Measurements from ENCODE around the gene ZNF598. TPM values are rescaled to one million over a fixed set of nuclear protein-coding genes. Genes with fewer than 3 reads are reported as not detected.

The ZNF598 gene
- total and polyA plus RNA-seq, 2 of the 13 experiments (the other 11 are each of a cell fraction or from before 2014, with no cell fraction given): 13.5 to 14.2 TPM

- TF ChIP-seq SRSF4 (IDR thresholded peaks at IDR 0.05; ENCODE audit: low read depth, low read length, poor library complexity, severe bottlenecking) (no peak), ZNF10 (CRISPR knock-in tag; IDR thresholded peaks at IDR 0.05; ENCODE audit: borderline replicate concordance, low read depth) (no peak), ZNF451 (CRISPR knock-in tag; IDR thresholded peaks at IDR 0.05) (peak; percentile 89; the same call in 1 of the 2 replicates), KDM1A (CRISPR knock-in tag; IDR thresholded peaks at IDR 0.05) (no peak), NRL (CRISPR knock-in tag; IDR thresholded peaks at IDR 0.05; ENCODE audit: borderline replicate concordance) (no peak), STAG1 (CRISPR knock-in tag; IDR thresholded peaks at IDR 0.05) (peak; percentile 57), MED1 (CRISPR knock-in tag; IDR thresholded peaks at IDR 0.05) (peak; percentile 74), ZBTB7A (CRISPR knock-in tag; IDR thresholded peaks at IDR 0.05) (no peak), ZNF34 (CRISPR knock-in tag; IDR thresholded peaks at IDR 0.05; ENCODE audit: borderline replicate concordance) (no peak), ZNF562 (CRISPR knock-in tag; IDR thresholded peaks at IDR 0.05; ENCODE audit: borderline replicate concordance) (no peak), KDM4B (CRISPR knock-in tag; IDR thresholded peaks at IDR 0.05) (no peak), IKZF5 (CRISPR knock-in tag; IDR thresholded peaks at IDR 0.05) (peak; percentile 70; the same call in 1 of the 2 replicates), NR1H2 (CRISPR knock-in tag; IDR thresholded peaks at IDR 0.05; ENCODE audit: borderline replicate concordance, low read depth) (0 out of 2 replicates have a peak, but pooled peaks have one; percentile 13), TAF1 (CRISPR knock-in tag; IDR thresholded peaks at IDR 0.05) (peak; percentile 96), ZNF703 (CRISPR knock-in tag; IDR thresholded peaks at IDR 0.05; ENCODE audit: borderline replicate concordance) (no peak), DMTF1 (CRISPR knock-in tag; IDR thresholded peaks at IDR 0.05) (no peak), FIP1L1 (IDR thresholded peaks at IDR 0.05; ENCODE audit: borderline replicate concordance, insufficient read depth, low read depth, low read length) (no peak), ELF3 (CRISPR knock-in tag; IDR thresholded peaks at IDR 0.05) (peak; percentile 44), NFIB (CRISPR knock-in tag; IDR thresholded peaks at IDR 0.05; ENCODE audit: borderline replicate concordance) (no peak), ZNF292 (CRISPR knock-in tag; IDR thresholded peaks at IDR 0.05; ENCODE audit: borderline replicate concordance, low read depth) (no peak), RBAK (CRISPR knock-in tag; IDR thresholded peaks at IDR 0.05) (no peak), DMAP1 (CRISPR knock-in tag; IDR thresholded peaks at IDR 0.05) (peak; percentile 58; the same call in 1 of the 2 replicates), IRF1 (CRISPR knock-in tag; IDR thresholded peaks at IDR 0.05; ENCODE audit: low read depth) (no peak), CCDC6 (CRISPR knock-in tag; IDR thresholded peaks at IDR 0.05) (no peak), ZBTB46 (CRISPR knock-in tag; IDR thresholded peaks at IDR 0.05; ENCODE audit: borderline replicate concordance) (no peak)
These were observed 50.2 kb downstream of the ZNF598 start, which contains the start of gene NDUFB10 (continued) for GRCh38 chr16:1959269-1960039.

All from HepG2 (cell line).